ENCODE results near the gene PTPRO. TPM values are rescaled to one million over a fixed set of nuclear protein-coding genes. Genes with fewer than 3 reads are reported as not detected.
A peak's percentile ranks its signal among the peaks of the same experiment; 100 is the strongest.

PTPRO gene
- total RNA-seq = 0.75 and 1.8 TPM in 2 replicates
- long read RNA-seq, partial matches to known transcripts = 1 of 6 reads
- long read RNA-seq, other reads (novel, unspliced or antisense) = 4 of 6 reads

GRCh38 chr12:15322164-15323061, at the start of gene PTPRO:
TSS of gene PTPRO (plus strand) at chr12:15322508.
- H3K27me3 Mint-ChIP-seq (ENCODE audit: unreplicated experiment) = peaks cover 69% of the 10 kb centered on the region
- H3K9me3 Mint-ChIP-seq (ENCODE audit: unreplicated experiment) = no peaks in the 10 kb centered on the region
- DNase-seq (ENCODE audit: extremely low spot score, unreplicated experiment) = no peak
- TF ChIP-seq, protein P1, sequence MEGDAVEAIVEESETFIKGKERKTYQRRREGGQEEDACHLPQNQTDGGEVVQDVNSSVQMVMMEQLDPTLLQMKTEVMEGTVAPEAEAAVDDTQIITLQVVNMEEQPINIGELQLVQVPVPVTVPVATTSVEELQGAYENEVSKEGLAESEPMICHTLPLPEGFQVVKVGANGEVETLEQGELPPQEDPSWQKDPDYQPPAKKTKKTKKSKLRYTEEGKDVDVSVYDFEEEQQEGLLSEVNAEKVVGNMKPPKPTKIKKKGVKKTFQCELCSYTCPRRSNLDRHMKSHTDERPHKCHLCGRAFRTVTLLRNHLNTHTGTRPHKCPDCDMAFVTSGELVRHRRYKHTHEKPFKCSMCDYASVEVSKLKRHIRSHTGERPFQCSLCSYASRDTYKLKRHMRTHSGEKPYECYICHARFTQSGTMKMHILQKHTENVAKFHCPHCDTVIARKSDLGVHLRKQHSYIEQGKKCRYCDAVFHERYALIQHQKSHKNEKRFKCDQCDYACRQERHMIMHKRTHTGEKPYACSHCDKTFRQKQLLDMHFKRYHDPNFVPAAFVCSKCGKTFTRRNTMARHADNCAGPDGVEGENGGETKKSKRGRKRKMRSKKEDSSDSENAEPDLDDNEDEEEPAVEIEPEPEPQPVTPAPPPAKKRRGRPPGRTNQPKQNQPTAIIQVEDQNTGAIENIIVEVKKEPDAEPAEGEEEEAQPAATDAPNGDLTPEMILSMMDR (IDR thresholded peaks at IDR 0.05) = no peak
- peak within 1 kb of the TSS; percentile 72 for H3K4me3 Mint-ChIP-seq (ENCODE audit: unreplicated experiment)
- H3K27ac Mint-ChIP-seq (ENCODE audit: unreplicated experiment) = no peak within 1 kb of the TSS
- no peaks in the 10 kb centered on the region for H3K36me3 Mint-ChIP-seq (ENCODE audit: unreplicated experiment)
- H3K4me1 Mint-ChIP-seq (ENCODE audit: unreplicated experiment) = peaks cover 11% of the 10 kb centered on the region

GRCh38 chr12:15273896-15274295, 48.4 kb upstream of the PTPRO start:
- Mint-ChIP-seq H3K36me3 (ENCODE audit: unreplicated experiment) (no peaks in the 10 kb centered on the region), H3K4me3 (ENCODE audit: unreplicated experiment) (no peak overlapping the region), H3K27ac (ENCODE audit: unreplicated experiment) (no peak overlapping the region), H3K4me1 (ENCODE audit: unreplicated experiment) (peaks cover 20% of the 10 kb centered on the region), H3K27me3 (ENCODE audit: unreplicated experiment) (no peaks in the 10 kb centered on the region), H3K9me3 (ENCODE audit: unreplicated experiment) (no peaks in the 10 kb centered on the region)
- no peak for DNase-seq (ENCODE audit: extremely low spot score, unreplicated experiment)
- TF ChIP-seq, protein P1 (IDR thresholded peaks at IDR 0.05) = no peak

GRCh38 chr12:15274561-15274967, 47.7 kb upstream of the PTPRO start:
- Mint-ChIP-seq H3K36me3 (ENCODE audit: unreplicated experiment) (no peaks in the 10 kb centered on the region), H3K9me3 (ENCODE audit: unreplicated experiment) (no peaks in the 10 kb centered on the region), H3K4me1 (ENCODE audit: unreplicated experiment) (peaks cover 23% of the 10 kb centered on the region), H3K27me3 (ENCODE audit: unreplicated experiment) (no peaks in the 10 kb centered on the region), H3K4me3 (ENCODE audit: unreplicated experiment) (no peak overlapping the region), H3K27ac (ENCODE audit: unreplicated experiment) (no peak overlapping the region)
- no peak for DNase-seq (ENCODE audit: extremely low spot score, unreplicated experiment)
- TF ChIP-seq, protein P1 (IDR thresholded peaks at IDR 0.05) = no peak

- no peak for DNase-seq (ENCODE audit: extremely low spot score, unreplicated experiment)
- H3K9me3 Mint-ChIP-seq (ENCODE audit: unreplicated experiment) = no peaks in the 10 kb centered on the region
- no peaks in the 10 kb centered on the region for H3K36me3 Mint-ChIP-seq (ENCODE audit: unreplicated experiment)
- TF ChIP-seq, protein P1 (IDR thresholded peaks at IDR 0.05) = peak; percentile 77
- H3K4me3 Mint-ChIP-seq (ENCODE audit: unreplicated experiment) = no peak overlapping the region
- no peaks in the 10 kb centered on the region for H3K27me3 Mint-ChIP-seq (ENCODE audit: unreplicated experiment)
- no peak overlapping the region for H3K27ac Mint-ChIP-seq (ENCODE audit: unreplicated experiment)
- peaks cover 20% of the 10 kb centered on the region for H3K4me1 Mint-ChIP-seq (ENCODE audit: unreplicated experiment)
Observed at GRCh38 chr12:15276088-15276698, 46.1 kb upstream of the PTPRO start.

Measured in osteocyte (in vitro differentiated cells).